GOT3 (cell line): Measurements from ENCODE around the gene TASOR.
"Not testable (repeated sequence)": the region's sequence is repeated elsewhere in the genome, so short reads cannot be mapped to it uniquely, and the experiment has no call there.

Source experiments
- DNase-seq: peaks from one replicate; lab custom pipeline; 2025; ENCODE audit warnings: mixed read lengths; lab: John Stamatoyannopoulos, UW

TASOR gene, protein sequence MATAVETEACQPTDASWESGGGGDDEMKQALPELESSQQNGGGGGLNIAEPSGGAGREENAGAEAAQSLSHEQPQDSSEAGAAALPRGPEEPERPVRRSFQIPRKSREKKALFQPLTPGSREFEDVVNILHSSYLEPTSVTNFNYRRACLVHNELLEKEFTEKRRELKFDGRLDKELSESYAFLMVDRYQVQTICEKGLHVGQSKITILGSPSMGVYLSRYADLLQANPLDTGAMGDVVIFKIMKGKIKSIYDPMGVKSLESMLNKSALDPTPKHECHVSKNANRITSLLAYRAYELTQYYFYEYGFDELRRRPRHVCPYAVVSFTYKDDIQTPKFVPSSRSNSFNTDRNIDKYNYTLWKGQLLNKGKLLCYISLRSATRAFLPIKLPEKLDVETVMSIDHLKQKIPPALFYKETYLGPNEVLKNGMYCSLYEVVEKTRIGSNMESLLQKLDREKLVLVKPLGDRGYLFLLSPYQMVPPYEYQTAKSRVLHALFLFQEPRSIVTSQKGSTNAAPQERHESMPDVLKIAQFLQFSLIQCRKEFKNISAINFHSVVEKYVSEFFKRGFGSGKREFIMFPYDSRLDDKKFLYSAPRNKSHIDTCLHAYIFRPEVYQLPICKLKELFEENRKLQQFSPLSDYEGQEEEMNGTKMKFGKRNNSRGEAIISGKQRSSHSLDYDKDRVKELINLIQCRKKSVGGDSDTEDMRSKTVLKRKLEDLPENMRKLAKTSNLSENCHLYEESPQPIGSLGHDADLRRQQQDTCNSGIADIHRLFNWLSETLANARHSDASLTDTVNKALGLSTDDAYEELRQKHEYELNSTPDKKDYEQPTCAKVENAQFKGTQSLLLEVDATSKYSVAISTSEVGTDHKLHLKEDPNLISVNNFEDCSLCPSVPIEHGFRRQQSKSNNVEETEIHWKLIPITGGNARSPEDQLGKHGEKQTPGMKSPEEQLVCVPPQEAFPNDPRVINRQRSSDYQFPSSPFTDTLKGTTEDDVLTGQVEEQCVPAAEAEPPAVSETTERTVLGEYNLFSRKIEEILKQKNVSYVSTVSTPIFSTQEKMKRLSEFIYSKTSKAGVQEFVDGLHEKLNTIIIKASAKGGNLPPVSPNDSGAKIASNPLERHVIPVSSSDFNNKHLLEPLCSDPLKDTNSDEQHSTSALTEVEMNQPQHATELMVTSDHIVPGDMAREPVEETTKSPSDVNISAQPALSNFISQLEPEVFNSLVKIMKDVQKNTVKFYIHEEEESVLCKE (N-terminal part only)

DNA sequence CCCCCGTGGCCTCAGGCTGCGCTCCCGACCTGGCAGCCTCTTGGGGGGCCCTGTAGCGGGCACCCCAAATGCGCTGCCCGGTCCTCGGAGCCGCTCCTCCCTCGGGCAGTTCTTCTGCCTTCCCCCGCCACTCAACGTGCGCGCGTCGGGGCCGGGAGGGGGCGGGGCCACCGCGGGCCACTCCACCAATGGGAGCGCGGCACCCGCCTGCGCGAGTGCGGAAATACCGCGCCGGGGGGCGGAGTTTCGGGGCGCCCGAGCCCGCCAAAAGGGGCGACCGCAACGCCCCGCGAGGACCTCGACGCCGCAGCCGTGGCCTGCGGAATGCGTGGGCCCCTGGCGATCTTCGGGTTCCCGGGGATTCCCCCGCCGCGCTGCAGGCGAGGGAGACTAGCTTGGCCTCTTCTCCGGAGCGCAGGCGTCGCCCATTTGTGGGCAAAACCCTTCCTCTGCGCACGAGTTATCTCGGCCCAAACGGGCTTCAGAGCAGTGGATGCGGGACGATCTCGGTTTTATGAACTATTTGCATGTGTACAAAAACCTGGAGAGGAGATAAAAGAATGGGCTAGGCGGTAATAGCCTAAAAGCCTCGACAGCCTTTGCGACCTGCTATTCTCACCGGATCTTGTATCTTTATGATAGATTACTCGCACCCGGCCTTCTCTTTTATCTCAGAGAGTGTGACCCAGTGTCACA, at the start of gene TASOR:
Gene TASOR, minus strand, starts transcription at position 144 of the 696 bp plus-strand sequence. CDS start 259 bp downstream, outside the sequence.
- DNase-seq: no peak

GRCh38 chr3:56732109-56732508, 49.0 kb upstream of the TASOR start:
- DNase-seq: no peak

GRCh38 chr3:56725175-56725574, 42.1 kb upstream of the TASOR start:
- no peak for DNase-seq

- DNase-seq: no peak
Measured at GRCh38 chr3:56724676-56725075, 41.6 kb upstream of the TASOR start.

DNA sequence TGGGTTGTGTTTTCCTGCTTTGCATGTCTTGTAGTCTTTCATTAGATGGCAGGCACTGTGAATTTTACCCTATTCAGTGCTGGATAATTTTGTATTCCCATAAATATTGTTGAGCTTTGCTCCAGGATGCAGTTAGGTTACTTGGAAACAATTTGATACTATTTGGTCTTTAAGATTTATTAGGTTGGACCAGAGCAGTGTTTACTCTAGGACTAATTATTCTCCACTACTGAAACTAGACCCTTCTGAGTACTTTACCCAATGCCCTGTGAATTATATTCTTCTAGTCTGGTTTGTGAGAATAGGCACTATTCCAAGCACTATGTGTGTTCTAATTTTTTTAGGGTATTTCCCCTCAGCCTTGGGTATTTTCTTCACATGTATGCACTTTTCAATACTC, 37.8 kb upstream of the TASOR start:
- DNase-seq: no peak

DNA sequence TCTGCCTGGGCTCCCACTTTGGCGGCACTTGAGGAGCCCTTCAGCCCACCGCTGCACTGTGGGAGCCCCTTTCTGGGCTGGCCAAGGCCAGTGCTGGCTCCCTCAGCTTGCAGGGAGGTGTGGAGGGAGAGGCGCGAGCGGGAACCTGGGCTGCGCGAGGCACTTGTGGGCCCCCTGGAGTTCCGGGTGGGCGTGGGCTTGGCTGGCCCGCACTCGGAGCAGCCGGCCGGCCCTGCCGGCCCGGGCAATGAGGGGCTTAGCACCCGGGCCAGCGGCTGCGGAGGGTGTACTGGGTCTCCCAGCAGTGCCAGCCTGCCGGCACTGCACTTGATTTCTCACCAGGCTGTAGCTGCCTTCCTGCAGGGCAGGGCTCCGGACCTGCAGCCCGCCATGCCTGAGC, 35.7 kb upstream of the TASOR start:
- DNase-seq: not testable (repeated sequence)

DNA sequence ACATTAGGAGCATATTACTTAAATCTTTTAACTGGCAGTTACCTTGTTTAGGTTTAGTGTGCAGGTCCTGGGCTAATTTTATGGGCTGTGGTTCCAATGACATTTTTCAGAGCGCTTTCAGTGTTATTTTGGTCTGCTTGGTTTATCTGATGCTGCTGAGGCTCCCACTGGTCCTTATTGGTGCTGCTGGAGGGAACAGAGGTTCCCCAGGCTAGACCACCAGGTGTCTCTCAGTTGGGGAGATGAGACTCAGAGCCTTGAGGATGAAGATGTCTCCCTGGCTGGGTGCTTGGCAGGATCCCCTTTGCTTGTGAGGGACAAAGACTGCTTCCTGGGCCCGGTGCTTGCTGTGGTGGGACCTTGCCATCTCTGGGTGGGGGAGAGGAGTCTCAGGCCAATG, 28.3 kb upstream of the TASOR start:
- DNase-seq: no peak

DNA sequence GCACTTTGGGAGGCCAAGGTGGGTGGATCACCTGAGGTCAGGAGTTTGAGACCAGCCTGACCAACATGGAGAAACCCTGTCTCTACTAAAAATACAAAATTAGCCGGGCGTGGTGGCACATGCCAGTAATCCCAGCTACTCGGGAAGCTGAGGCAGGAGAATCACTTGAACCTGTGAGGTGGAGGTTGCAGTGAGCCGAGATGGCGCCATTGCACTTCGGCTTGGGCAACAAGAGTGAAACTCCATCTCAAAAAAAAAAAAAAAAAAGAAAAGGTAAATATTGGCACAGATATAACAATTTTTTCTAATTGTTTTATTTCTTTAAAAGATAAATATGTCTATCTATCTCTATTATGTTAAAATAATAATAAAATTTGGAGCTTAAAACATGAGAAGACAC, 24.3 kb upstream of the TASOR start:
- not testable (repeated sequence) for DNase-seq

DNA sequence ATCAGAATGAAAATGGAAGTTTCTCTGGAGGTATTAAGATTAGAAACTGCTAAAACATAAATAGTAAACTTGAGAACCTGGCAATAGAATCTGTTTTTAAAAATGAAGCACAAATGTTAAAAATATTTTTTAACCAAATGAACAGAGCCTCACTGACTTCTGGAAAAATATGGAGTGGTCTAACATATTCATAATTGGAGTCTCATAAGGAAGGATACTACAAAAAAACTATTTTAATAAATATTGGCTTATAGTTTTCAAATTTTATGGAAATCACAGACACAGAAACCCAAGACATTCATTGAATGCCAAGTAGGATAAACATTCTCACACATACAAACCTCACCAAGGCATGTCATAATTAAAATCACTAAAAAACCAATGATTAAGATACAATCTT, 23.6 kb upstream of the TASOR start:
- DNase-seq: no peak

GRCh38 chr3:56704706-56705105, 21.6 kb upstream of the TASOR start:
- DNase-seq: no peak

DNA sequence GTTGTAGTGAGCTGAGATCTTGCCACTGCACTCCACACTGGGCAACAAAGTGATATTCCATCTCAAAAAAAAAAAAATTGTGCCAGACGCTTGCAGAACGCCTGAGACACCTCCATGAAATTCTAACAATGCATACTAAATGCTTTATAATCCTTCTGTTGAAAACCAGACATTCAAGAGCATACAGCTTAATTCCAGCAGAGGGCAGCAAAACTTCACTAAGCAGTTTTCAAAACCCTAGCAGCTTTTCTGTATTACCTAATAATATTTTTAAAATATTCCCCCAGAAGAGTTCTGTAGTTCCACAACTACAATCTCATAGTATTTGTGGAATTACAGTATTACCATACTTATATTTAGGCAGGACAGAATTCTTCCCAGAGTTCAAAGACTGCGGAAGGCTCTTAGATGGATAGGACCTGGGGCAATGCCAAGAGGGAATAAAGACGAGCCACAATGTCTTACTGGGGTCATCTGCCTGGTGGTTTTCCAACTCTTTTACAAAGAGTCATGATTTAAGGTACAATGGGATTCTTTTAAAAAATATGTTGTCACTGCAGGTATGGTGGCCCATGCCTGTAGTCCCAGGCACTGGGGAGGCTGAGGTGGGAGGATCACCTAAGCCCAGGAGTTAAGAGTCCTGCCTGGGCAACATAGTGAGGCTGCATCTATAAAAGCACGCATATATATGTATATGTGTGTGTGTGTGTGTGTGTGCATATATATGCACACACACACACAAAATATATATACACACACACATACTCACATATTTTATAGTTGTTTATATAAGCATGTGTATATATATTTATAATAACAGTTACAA, 19.6 kb upstream of the TASOR start:
- no peak for DNase-seq

DNA sequence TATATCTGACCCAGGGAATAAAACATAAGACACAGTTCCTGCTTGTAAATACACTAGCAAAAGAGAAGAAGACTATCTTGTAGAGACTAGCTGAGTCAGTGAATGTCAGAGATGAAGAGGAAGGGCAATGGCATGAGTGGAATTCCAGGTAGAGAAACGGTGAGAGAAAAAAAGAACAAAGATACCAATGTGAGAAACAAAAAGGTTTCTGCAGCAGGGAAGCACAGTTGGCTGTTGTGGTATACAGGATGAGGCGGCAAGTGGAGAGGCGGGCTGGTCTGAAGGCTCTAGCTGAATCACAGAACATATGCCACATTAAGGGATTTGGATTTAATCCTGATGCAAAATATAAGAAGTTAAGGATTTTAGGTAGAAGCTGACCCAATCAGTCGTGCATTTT, 17.1 kb upstream of the TASOR start:
- no peak for DNase-seq

- DNase-seq: no peak
Measured at GRCh38 chr3:56694867-56695683, 12.0 kb upstream of the TASOR start.

DNA sequence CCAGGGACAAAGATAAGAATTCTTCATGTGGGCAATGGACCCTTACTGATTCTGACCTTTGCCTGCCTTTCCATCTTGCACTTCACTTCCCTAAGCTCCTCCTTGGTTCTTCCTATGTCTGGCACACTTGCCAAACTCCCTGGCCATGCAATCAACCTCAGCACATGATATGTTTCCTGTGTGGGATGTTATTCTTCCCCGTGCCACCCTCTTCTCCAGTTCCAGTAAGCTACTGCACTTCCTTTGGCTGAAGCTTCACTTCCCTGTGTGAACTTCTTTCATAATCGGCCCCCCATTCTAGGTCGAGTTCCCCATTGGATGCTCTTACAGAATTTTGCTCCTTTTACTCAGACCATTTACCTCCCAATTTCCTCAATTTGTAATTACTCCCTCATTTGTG, 10.7 kb upstream of the TASOR start:
- DNase-seq: no peak

DNA sequence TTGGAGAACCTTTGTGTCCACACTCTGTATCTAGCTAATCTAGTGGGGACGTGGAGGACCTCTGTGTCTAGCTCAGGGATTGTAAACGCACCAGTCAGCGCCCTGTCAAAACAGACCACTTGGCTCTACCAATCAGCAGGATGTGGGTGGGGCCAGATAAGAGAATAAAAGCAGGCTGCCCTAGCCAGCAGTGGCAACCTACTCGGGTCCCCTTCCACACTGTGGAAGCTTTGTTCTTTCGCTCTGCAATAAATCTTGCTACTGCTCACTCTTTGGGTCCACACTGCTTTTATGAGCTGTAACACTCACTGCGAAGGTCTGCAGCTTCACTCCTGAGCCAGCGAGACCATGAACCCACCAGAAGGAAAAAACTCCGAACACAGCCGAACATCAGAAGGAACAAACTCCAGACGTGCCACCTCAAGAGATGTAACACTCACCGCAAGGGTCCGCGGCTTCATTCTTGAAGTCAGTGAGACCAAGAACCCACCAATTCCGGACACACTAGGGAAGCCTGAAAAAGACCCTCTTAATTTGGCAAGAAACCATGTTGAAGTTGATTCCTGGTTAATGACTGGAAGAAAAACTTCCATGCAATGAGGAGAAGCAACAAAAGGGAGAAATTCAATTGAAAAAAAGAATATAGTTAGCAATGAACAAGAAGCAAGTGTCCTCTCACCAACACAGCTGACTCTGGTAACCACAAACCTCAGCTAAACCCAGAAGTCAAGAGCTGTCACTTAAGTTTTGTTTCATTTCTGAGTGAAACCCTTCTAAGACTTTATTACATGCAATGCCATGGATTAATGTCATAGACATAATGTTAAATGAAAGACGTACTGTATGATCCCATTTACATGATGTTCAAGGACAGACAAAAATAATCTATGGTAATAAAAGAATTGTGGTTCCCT, 9.7 kb upstream of the TASOR start:
- DNase-seq: not testable (repeated sequence)

GRCh38 chr3:56692001-56692365, 8.9 kb upstream of the TASOR start:
- DNase-seq: not testable (repeated sequence)

DNA sequence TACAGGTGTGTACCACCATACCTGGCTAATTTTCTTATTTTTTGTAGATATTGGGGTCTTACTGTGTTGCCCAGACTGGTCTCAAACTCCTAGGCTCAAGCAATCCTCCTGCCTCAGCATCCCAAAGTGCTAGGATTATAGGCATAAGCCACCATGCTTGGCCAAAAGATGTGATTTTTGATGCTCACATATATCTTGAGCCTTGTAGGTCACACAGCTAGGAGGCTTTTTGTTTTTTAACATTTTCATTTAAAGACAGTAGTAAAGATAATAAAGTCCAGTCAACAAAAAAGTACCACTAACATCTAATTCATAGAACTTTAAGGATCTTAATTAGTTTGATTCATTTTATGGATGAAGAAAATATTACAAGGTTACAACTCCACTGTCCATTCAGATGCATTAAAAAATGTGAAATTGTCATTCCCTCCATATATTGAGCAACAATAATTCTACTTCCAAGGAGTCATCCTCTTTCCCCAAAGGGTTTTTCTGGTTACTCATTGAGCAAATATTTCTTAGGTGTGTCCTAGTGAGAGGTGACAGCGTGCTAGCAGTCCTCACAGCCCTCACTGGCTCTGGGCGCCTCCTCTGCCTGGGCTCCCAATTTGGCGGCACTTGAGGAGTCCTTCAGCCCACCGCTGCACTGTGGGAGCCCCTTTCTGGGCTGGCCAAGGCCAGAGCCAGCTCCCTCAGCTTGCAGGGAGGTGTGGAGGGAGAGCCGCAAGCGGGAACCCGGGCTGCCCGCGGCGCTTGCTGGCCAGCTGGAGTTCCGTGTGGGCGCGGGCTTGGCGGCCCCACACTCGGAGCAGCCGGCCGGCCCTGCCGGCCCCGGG, 8.3 kb upstream of the TASOR start:
- no peak for DNase-seq

DNA sequence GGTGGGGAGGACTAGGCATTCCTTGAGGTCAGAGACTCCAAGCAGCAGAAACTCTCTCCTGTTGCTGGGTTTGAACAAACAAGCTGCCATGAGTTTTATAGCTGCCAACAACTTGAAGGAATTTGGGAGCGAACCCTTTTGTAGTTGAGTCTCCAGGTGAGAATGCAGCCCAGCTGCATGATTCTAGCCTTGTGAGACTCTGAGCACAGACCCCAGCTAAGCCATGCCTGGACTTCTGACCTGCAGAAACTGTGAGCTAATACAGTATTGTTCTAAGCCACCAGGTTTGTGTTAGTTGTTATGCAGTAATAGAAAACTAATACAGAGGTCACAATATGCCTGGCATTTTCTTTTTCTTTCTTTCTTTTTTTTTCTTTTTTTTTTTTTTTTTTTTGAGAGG, 6.2 kb upstream of the TASOR start:
- DNase-seq: no peak
